Uterus (tissue), 2 donors: ENCODE data around the gene ELK3.

Source experiments
- CTCF ChIP-seq, 4 experiments: fragments of 200-600 bp in 2 of 4; fragments of 450-650 bp in 2 of 4; sonication (generic) in 2 of 4; IDR thresholded peaks; one replicate each; pipeline ENCODE4 v1.5.1; 2016 to 2019; ENCODE audit warnings: antibody characterized with exemption in 4 of 4, mild to moderate bottlenecking in 2 of 4, moderate library complexity in 1 of 4
- POLR2A ChIP-seq, 2 donors: fragments of 450-650 bp; IDR thresholded peaks; one replicate each; pipeline ENCODE4 v1.6.1; 2016; ENCODE audit warnings: antibody characterized with exemption in 2 of 2, mild to moderate bottlenecking in 1 of 2, moderate library complexity in 1 of 2

GRCh38 chr12:96170328-96170727 lies 23.8 kb upstream of the ELK3 start:
- no peak for TF ChIP-seq POLR2A (IDR thresholded peaks at IDR 0.05)
- TF ChIP-seq CTCF (IDR thresholded peaks at IDR 0.05) = no peak
